Astrocyte (in vitro differentiated cells and primary cell): Measurements from ENCODE around the gene PER1. TPM values are rescaled to one million over a fixed set of nuclear protein-coding genes. Genes with fewer than 3 reads are reported as not detected.

Experiments used
- DNase-seq: peaks from one replicate; pipeline ENCODE4 v3.0.0-alpha.2; 2010; ENCODE audit warnings: low read depth
- FAIRE-seq: peaks from 2 replicates; lab custom pipeline; 2011; peaks lifted over from hg19 to GRCh38; lab: Jason Lieb, UNC
- H2AFZ ChIP-seq: 2 replicates; pipeline ENCODE4 v1.6.0; 2012; ENCODE audit warnings: low read depth, low read length, inconsistent platforms
- H3K27ac ChIP-seq: 2 replicates; pipeline ENCODE4 v1.5.1; 2011; ENCODE audit warnings: low read depth, low read length, inconsistent platforms
- H3K27me3 ChIP-seq: 2 replicates; pipeline ENCODE4 v1.6.0; 2011; ENCODE audit warnings: low read length, inconsistent platforms; ENCODE audit not compliant: insufficient read depth
- H3K36me3 ChIP-seq: 2 replicates; pipeline ENCODE4 v1.5.1; 2011; ENCODE audit warnings: low read length, inconsistent platforms; ENCODE audit not compliant: insufficient read depth
- H3K4me1 ChIP-seq: 2 replicates; pipeline ENCODE4 v1.5.1; 2011; ENCODE audit warnings: low read length, inconsistent platforms; ENCODE audit not compliant: insufficient read depth
- H3K4me2 ChIP-seq: 2 replicates; pipeline ENCODE4 v1.6.0; 2012; ENCODE audit warnings: low read length, inconsistent platforms
- H3K4me3 ChIP-seq: 2 replicates; pipeline ENCODE4 v1.5.1; 2011; ENCODE audit warnings: low read depth, mild to moderate bottlenecking, low read length, inconsistent platforms; ENCODE audit not compliant: insufficient read depth
- H3K79me2 ChIP-seq: 2 replicates; pipeline ENCODE4 v1.6.0; 2012; ENCODE audit warnings: mild to moderate bottlenecking, low read length, inconsistent platforms; ENCODE audit not compliant: insufficient read depth
- H3K9ac ChIP-seq: 2 replicates; pipeline ENCODE4 v1.6.0; 2012; ENCODE audit warnings: mild to moderate bottlenecking, low read length, inconsistent platforms
- H3K9me3 ChIP-seq: 2 replicates; pipeline ENCODE4 v1.5.1; 2012; ENCODE audit warnings: low read depth, mild to moderate bottlenecking, low read length, inconsistent platforms; ENCODE audit not compliant: insufficient read depth
- H4K20me1 ChIP-seq: 2 replicates; pipeline ENCODE4 v1.6.0; 2012; ENCODE audit warnings: low read length, inconsistent platforms; ENCODE audit not compliant: insufficient read depth
- H3K27ac Mint-ChIP-seq: one replicate; pipeline ENCODE4 v1.8.0; 2021; ENCODE audit warnings: mild to moderate bottlenecking, mixed read lengths; ENCODE audit not compliant: unreplicated experiment
- H3K27me3 Mint-ChIP-seq: one replicate; pipeline ENCODE4 v1.8.0; 2021; ENCODE audit warnings: low read depth, mixed read lengths; ENCODE audit not compliant: unreplicated experiment
- H3K36me3 Mint-ChIP-seq: one replicate; pipeline ENCODE4 v1.8.0; 2021; ENCODE audit warnings: low read depth, mixed read lengths; ENCODE audit not compliant: unreplicated experiment
- H3K4me1 Mint-ChIP-seq: one replicate; pipeline ENCODE4 v1.8.0; 2021; ENCODE audit warnings: low read depth, mixed read lengths; ENCODE audit not compliant: unreplicated experiment
- H3K4me3 Mint-ChIP-seq: one replicate; pipeline ENCODE4 v1.8.0; 2021; ENCODE audit warnings: mild to moderate bottlenecking, moderate library complexity, mixed read lengths; ENCODE audit not compliant: unreplicated experiment
- H3K9me3 Mint-ChIP-seq: one replicate; pipeline ENCODE4 v1.8.0; 2021; ENCODE audit warnings: mild to moderate bottlenecking, mixed read lengths; ENCODE audit not compliant: unreplicated experiment
- CTCF ChIP-seq: IDR thresholded peaks from 2 replicates; pipeline ENCODE4 v1.5.1; 2011; ENCODE audit warnings: low read depth, mild to moderate bottlenecking, inconsistent platforms, low read length, moderate library complexity; ENCODE audit not compliant: insufficient read depth
- EZH2 ChIP-seq: IDR thresholded peaks from 2 replicates; pipeline ENCODE4 v1.6.1; 2012; ENCODE audit warnings: mild to moderate bottlenecking, low read length, inconsistent platforms; ENCODE audit not compliant: insufficient read depth
- total RNA-seq: library from RNA; stranded (reverse); gene quantifications from 2 replicates; pipeline ENCODE4 v1.2.1, GENCODE V29; 2021

PER1 gene
- total RNA-seq, 1 donor from 2014 or later, result 17.0 TPM

GRCh38 chr17:8166731-8167130 is 14.5 kb upstream of the PER1 start:
- Mint-ChIP-seq H3K9me3 (no peaks in the 10 kb centered on the region), H3K4me3 (no peak overlapping the region), H3K27me3 (no peaks in the 10 kb centered on the region), H3K27ac (no peak overlapping the region), H3K4me1 (peaks cover 14% of the 10 kb centered on the region), H3K36me3 (no peaks in the 10 kb centered on the region)
- H3K79me2 ChIP-seq, result peaks cover 10% of the 10 kb centered on the region
- H3K4me2 ChIP-seq, result no peak overlapping the region
- TF ChIP-seq EZH2, result no peak
- no peak for TF ChIP-seq CTCF
- no peak overlapping the region for H3K4me3 ChIP-seq
- H3K27me3 ChIP-seq, result no peaks in the 10 kb centered on the region
- no peaks in the 10 kb centered on the region for H3K36me3 ChIP-seq
- no peak for FAIRE-seq
- no peak overlapping the region for H2AFZ ChIP-seq
- DNase-seq, result no peak
- peaks cover 5% of the 10 kb centered on the region for H4K20me1 ChIP-seq
- peaks cover 24% of the 10 kb centered on the region for H3K4me1 ChIP-seq
- H3K27ac ChIP-seq, result no peak overlapping the region
- no peaks in the 10 kb centered on the region for H3K9me3 ChIP-seq
- H3K9ac ChIP-seq, result no peak overlapping the region

- H3K27ac ChIP-seq, result peak overlapping the region; percentile 10
- Mint-ChIP-seq H3K27me3 (no peaks in the 10 kb centered on the region), H3K4me1 (peaks cover 23% of the 10 kb centered on the region), H3K4me3 (peak overlapping the region; percentile 64), H3K36me3 (no peaks in the 10 kb centered on the region), H3K9me3 (no peaks in the 10 kb centered on the region), H3K27ac (peak overlapping the region; percentile 75)
- TF ChIP-seq EZH2 (no peak), CTCF (no peak)
- FAIRE-seq, result no peak
- peak overlapping the region; percentile 93 for H3K4me2 ChIP-seq
- H3K79me2 ChIP-seq, result peaks cover 28% of the 10 kb centered on the region
- peaks cover 35% of the 10 kb centered on the region for H3K4me1 ChIP-seq
- H3K9me3 ChIP-seq, result no peaks in the 10 kb centered on the region
- no peak overlapping the region for H3K4me3 ChIP-seq
- H2AFZ ChIP-seq, result peak overlapping the region; percentile 70
- peak overlapping the region; percentile 100 for H3K9ac ChIP-seq
- no peak for DNase-seq
- H3K27me3 ChIP-seq, result no peaks in the 10 kb centered on the region
- peaks cover 24% of the 10 kb centered on the region for H4K20me1 ChIP-seq
- peaks cover 7% of the 10 kb centered on the region for H3K36me3 ChIP-seq
Measured at GRCh38 chr17:8164815-8165131, 12.6 kb upstream of the PER1 start.

- DNase-seq (peak; percentile 25), FAIRE-seq (peak; percentile 49)
- peaks cover 25% of the 10 kb centered on the region for H3K4me1 Mint-ChIP-seq
- Histone ChIP-seq H3K4me1 (peaks cover 35% of the 10 kb centered on the region), H3K27ac (peak overlapping the region; percentile 10), H2AFZ (peak overlapping the region; percentile 70), H3K9me3 (no peaks in the 10 kb centered on the region), H3K9ac (peak overlapping the region; percentile 100), H3K4me2 (peak overlapping the region; percentile 93), H3K79me2 (peaks cover 34% of the 10 kb centered on the region), H3K4me3 (no peak overlapping the region), H3K36me3 (peaks cover 7% of the 10 kb centered on the region), H4K20me1 (peaks cover 30% of the 10 kb centered on the region), H3K27me3 (no peaks in the 10 kb centered on the region)
- peak overlapping the region; percentile 75 for H3K27ac Mint-ChIP-seq
- TF ChIP-seq CTCF (no peak), EZH2 (no peak)
- H3K4me3 Mint-ChIP-seq, result peak overlapping the region; percentile 87
- H3K27me3 Mint-ChIP-seq, result no peaks in the 10 kb centered on the region
- H3K9me3 Mint-ChIP-seq, result no peaks in the 10 kb centered on the region
- H3K36me3 Mint-ChIP-seq, result no peaks in the 10 kb centered on the region
Measured at GRCh38 chr17:8163978-8164814, 12.0 kb upstream of the PER1 start.
